Gastroesophageal sphincter (tissue), 4 donors: ENCODE measurements around the gene NPPA. TPM values are rescaled to one million over a fixed set of nuclear protein-coding genes. Genes with fewer than 3 reads are reported as not detected.

Experiments
- ATAC-seq: fragments of 150-250 bp; one replicate; pipeline ENCODE4 v1.9.1; 2016; ENCODE audit warnings: mild to moderate bottlenecking, moderate library complexity
- H3K27ac ChIP-seq, 4 donors: fragments of 200-600 bp; sonication (generic) in 3 of 4; 1 replicate in 3 of 4; 2 replicates in 1 of 4; pipeline ENCODE4 v1.5.1; 2016 to 2019
- H3K27me3 ChIP-seq: fragments of 200-600 bp; sonication (generic); one replicate; pipeline ENCODE4 v1.5.1; 2019
- H3K36me3 ChIP-seq, 2 donors: fragments of 200-600 bp; sonication (generic); one replicate each; pipeline ENCODE4 v1.5.1; 2019; ENCODE audit warnings: control low read depth in 1 of 2
- H3K4me1 ChIP-seq, 3 donors: fragments of 200-600 bp; sonication (generic); 1 replicate in 2 of 3; 2 replicates in 1 of 3; pipeline ENCODE4 v1.5.1; 2016 to 2019; ENCODE audit warnings: control low read depth in 2 of 3
- H3K4me3 ChIP-seq, 2 donors: fragments of 200-600 bp; sonication (generic); one replicate each; pipeline ENCODE4 v1.5.1; 2019; ENCODE audit warnings: mild to moderate bottlenecking in 1 of 2, moderate library complexity in 1 of 2
- H3K9me3 ChIP-seq, 3 donors: fragments of 200-600 bp; sonication (generic); one replicate each; pipeline ENCODE4 v1.5.1; 2017 to 2019; ENCODE audit warnings: control low read depth in 2 of 3
- EP300 ChIP-seq: sonication (generic); formaldehyde crosslinking; IDR thresholded peaks from one replicate; pipeline ENCODE4 v1.6.1; 2017; ENCODE audit warnings: antibody characterized with exemption, mild to moderate bottlenecking
- POLR2A ChIP-seq, 2 donors: fragments of 450-650 bp; IDR thresholded peaks; one replicate each; pipeline ENCODE4 v1.6.1; 2017; ENCODE audit warnings: antibody characterized with exemption in 2 of 2, mild to moderate bottlenecking in 2 of 2, moderate library complexity in 1 of 2
- POLR2AphosphoS5 ChIP-seq: sonication (generic); formaldehyde crosslinking; IDR thresholded peaks from one replicate; pipeline ENCODE4 v1.6.1; 2017; ENCODE audit warnings: antibody characterized with exemption
- WGBS, 2 donors: methylation state at CpG; one replicate each; pipeline ENCODE4 v1.1.5; 2018; ENCODE audit warnings: low coverage in 1 of 2; 5-methylcytosine and 5-hydroxymethylcytosine counted together
- total RNA-seq, 4 donors: library from RNA; depleted of rRNA; stranded (reverse); fragments of >200 nt; gene quantifications; one replicate each; pipeline ENCODE4 v1.1.0, GENCODE V29; 2016
- TF ChIP-seq, protein P1 (sequence below), 4 experiments: fragments of 200-600 bp in 2 of 4; fragments of 450-650 bp in 2 of 4; sonication (generic) in 1 of 4; IDR thresholded peaks; one replicate each; pipeline ENCODE4 v1.5.1; 2017 to 2019; ENCODE audit warnings: antibody characterized with exemption in 4 of 4, mild to moderate bottlenecking in 2 of 4, moderate library complexity in 2 of 4

Gene NPPA
- total RNA-seq, 4 donors from 2014 or later: 0.93 TPM; not detected in 3

DNA sequence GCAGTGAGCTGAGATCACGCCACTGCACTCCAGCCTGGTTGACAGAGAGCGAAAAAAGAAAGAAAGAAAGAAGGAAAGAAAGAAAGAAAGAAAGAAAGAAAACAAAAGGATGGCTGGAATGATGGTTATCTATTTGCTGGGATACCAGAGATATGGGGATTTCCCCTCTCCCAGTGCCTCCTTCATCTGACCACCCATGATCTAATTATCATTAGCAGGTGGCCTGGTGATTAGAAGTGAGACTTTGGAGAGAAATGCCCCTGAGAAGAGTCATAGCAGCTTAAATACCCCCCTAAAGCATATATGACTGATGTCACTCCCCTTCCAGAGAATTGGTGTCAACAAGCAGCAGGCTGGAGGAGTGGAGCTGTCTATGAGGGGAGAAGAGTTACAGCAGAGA, 12.5 kb upstream of the NPPA start:
- H3K4me3 ChIP-seq: no peak overlapping the region
- H3K4me1 ChIP-seq: peaks cover 0 to 7% (median 0%) of the 10 kb centered on the region in 3 donors
- H3K36me3 ChIP-seq: no peaks in the 10 kb centered on the region
- TF ChIP-seq EP300 (no peak), POLR2AphosphoS5 (no peak), POLR2A (IDR thresholded peaks at IDR 0.05) (no peak)
- TF ChIP-seq, protein P1, sequence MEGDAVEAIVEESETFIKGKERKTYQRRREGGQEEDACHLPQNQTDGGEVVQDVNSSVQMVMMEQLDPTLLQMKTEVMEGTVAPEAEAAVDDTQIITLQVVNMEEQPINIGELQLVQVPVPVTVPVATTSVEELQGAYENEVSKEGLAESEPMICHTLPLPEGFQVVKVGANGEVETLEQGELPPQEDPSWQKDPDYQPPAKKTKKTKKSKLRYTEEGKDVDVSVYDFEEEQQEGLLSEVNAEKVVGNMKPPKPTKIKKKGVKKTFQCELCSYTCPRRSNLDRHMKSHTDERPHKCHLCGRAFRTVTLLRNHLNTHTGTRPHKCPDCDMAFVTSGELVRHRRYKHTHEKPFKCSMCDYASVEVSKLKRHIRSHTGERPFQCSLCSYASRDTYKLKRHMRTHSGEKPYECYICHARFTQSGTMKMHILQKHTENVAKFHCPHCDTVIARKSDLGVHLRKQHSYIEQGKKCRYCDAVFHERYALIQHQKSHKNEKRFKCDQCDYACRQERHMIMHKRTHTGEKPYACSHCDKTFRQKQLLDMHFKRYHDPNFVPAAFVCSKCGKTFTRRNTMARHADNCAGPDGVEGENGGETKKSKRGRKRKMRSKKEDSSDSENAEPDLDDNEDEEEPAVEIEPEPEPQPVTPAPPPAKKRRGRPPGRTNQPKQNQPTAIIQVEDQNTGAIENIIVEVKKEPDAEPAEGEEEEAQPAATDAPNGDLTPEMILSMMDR (IDR thresholded peaks at IDR 0.05): no peak
- ATAC-seq: no peak
- 29% methylated on average over 1 of the region's 2 CpGs; no CpG with 5 or more reads in 1 of the 2 donors for WGBS, 2 donors
- H3K27me3 ChIP-seq: peaks cover 95% of the 10 kb centered on the region
- H3K9me3 ChIP-seq: no peaks in the 10 kb centered on the region
- H3K27ac ChIP-seq: no peak overlapping the region

DNA sequence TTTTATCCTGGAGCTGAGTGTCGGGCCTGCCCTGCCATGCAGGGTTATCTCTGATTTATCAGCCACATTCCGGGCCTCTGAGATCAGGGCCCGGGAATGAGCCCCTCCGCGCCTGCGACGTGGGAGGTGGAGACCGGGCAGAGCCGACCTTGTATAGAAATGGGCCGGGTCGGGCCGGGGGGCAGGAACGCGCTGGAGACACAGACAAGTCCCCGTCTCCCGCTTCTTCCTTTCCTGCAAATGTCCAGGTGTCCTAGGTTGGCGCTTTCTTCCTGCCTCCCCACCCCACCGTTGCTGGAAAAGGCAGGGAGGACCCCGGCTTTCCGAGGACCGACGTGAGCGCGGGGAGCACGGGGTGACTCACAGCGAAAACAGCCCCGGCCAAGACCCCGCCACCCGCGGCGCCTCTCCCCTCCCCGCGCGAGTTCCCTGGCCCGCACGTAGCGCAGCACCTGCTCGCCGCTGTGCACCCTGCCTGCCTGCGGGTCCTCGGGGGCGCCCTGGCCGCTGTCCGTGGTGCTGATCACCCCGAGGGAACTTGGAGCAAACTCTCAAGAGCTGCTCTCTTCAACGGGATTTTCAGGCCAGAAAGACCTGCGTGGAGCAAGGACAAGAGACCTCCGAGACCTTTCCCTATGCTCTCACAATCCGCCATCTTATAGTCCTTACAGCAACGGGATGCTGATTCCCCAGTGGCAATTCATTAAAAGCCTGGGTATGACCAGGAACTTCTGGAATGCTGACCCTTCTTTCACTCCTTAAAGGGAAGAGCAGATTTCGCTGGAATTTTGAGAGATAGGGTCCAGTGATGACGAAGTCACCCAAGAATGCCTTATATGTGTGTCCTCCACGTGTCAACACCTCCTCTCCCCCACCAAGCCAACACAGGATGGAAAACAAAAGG, 11.6 kb upstream of the NPPA start:
- Histone ChIP-seq H3K4me3 (no peak overlapping the region), H3K27ac (no peak overlapping the region), H3K9me3 (no peaks in the 10 kb centered on the region), H3K27me3 (peaks cover 97% of the 10 kb centered on the region), H3K4me1 (peaks cover 0 to 7% (median 0%) of the 10 kb centered on the region in 3 donors), H3K36me3 (no peaks in the 10 kb centered on the region)
- WGBS, 2 donors: 0 to 13% methylated on average over 2 to 5 of the region's 53 CpGs
- TF ChIP-seq, protein P1 (IDR thresholded peaks at IDR 0.05): peak in 3 of 4 experiments; percentile 8 to 30 (median 27)
- TF ChIP-seq POLR2AphosphoS5: no peak
- ATAC-seq: peak; percentile 60

DNA sequence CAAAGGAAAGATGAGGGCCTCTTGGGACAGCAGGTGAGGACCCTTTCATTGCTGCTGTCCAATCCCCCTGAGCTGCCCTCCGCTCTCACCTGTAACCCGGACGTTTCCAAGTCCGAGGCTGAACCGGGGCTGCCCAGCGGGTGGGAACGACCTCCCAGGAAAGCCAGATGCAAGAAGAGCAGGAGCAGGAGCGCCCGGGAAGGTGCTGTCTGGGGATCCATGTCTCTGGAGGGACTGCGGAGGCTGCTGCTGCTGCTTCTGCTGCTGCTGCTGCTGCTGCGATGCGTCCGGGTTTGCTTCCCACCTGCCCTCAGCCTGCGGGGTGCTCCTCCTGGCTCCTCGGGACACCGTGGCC, 11.0 kb upstream of the NPPA start, which contains the start of gene NPPB:
Gene NPPB, minus strand, starts transcription at position 333 of the 355 bp plus-strand sequence. Its CDS starts 112 bp downstream, at position 221.
- Histone ChIP-seq H3K27ac (no peak within 1 kb of the TSS), H3K4me1 (peaks cover 0 to 7% (median 0%) of the 10 kb centered on the region in 3 donors), H3K27me3 (peaks cover 94% of the 10 kb centered on the region), H3K36me3 (no peaks in the 10 kb centered on the region), H3K9me3 (no peaks in the 10 kb centered on the region), H3K4me3 (no peak within 1 kb of the TSS)
- ATAC-seq: no peak
- TF ChIP-seq POLR2A (IDR thresholded peaks at IDR 0.05): no peak
- TF ChIP-seq, protein P1 (IDR thresholded peaks at IDR 0.05): no peak
- no peak for TF ChIP-seq EP300
- no peak for TF ChIP-seq POLR2AphosphoS5
- 25% methylated on average over 9 of the region's 16 CpGs; no CpG with 5 or more reads in 1 of the 2 donors for WGBS, 2 donors

DNA sequence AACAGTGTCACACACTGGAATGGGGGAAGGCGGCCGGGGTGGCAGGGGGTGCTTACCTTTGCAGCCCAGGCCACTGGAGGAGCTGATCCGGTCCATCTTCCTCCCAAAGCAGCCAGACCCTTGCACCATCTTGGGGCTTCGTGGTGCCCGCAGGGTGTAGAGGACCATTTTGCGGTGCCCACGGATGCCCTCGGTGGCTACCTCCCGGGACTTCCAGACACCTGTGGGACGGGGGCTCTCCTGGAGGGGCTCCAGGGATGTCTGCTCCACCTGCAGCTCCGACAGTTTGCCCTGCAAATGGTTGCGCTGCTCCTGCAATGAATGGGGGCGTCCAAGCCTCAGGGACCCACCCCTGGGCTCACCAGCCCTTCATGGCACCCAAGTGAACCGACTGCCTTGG, 10.6 kb upstream of the NPPA start:
- Histone ChIP-seq H3K4me3 (no peak overlapping the region), H3K9me3 (no peaks in the 10 kb centered on the region), H3K27ac (no peak overlapping the region), H3K4me1 (peaks cover 0 to 7% (median 0%) of the 10 kb centered on the region in 3 donors), H3K36me3 (no peaks in the 10 kb centered on the region), H3K27me3 (peaks cover 89% of the 10 kb centered on the region)
- no peak for ATAC-seq
- 83 to 93% methylated on average over 3 to 6 of the region's 14 CpGs for WGBS, 2 donors
- TF ChIP-seq EP300: no peak
- TF ChIP-seq POLR2A (IDR thresholded peaks at IDR 0.05): no peak
- TF ChIP-seq, protein P1 (IDR thresholded peaks at IDR 0.05): no peak
- TF ChIP-seq POLR2AphosphoS5: no peak
